Vagina (tissue), 2 donors: Measurements from ENCODE around the gene ACBD5. TPM values are rescaled to one million over a fixed set of nuclear protein-coding genes. Genes with fewer than 3 reads are reported as not detected.

Source experiments
- DNase-seq, 2 donors: peaks; one replicate each; pipeline ENCODE4 v3.0.0-alpha.2; 2017; ENCODE audit errors: extremely low spot score in 2 of 2
- H3K27ac ChIP-seq: fragments of 200-600 bp; sonication (generic); one replicate; pipeline ENCODE4 v1.5.1; 2019
- H3K27me3 ChIP-seq: fragments of 200-600 bp; sonication (generic); one replicate; pipeline ENCODE4 v1.5.1; 2019
- H3K36me3 ChIP-seq, 2 donors: fragments of 200-600 bp; sonication (generic); one replicate each; pipeline ENCODE4 v1.5.1; 2017 to 2019
- H3K4me1 ChIP-seq: fragments of 200-600 bp; sonication (generic); one replicate; pipeline ENCODE4 v1.5.1; 2019
- H3K4me3 ChIP-seq, 2 donors: fragments of 200-600 bp; sonication (generic); 1 replicate in 1 of 2; 2 replicates in 1 of 2; pipeline ENCODE4 v1.5.1; 2016 to 2019
- H3K9me3 ChIP-seq: fragments of 200-600 bp; sonication (generic); one replicate; pipeline ENCODE4 v1.5.1; 2019
- POLR2A ChIP-seq, 2 donors: fragments of 450-650 bp; IDR thresholded peaks; one replicate each; pipeline ENCODE4 v1.6.1; 2017; ENCODE audit warnings: antibody characterized with exemption in 2 of 2, mild to moderate bottlenecking in 2 of 2, moderate library complexity in 2 of 2
- POLR2AphosphoS5 ChIP-seq, 2 donors: sonication (generic); formaldehyde crosslinking; IDR thresholded peaks; one replicate each; pipeline ENCODE4 v1.9.0; 2017; ENCODE audit warnings: antibody characterized with exemption in 2 of 2, mild to moderate bottlenecking in 2 of 2, low read depth in 1 of 2; ENCODE audit not compliant: insufficient read depth in 1 of 2
- intact Hi-C: fragments of 100-400 bp; cut with DNase I; formaldehyde crosslinking; loops from one replicate; pipeline ENCODE4 v1.15.1; 2023
- total RNA-seq: library from RNA; depleted of rRNA; stranded (reverse); fragments of >200 nt; gene quantifications from one replicate; pipeline ENCODE4 v1.2.3, GENCODE V29; 2016
- TF ChIP-seq, protein P1 (sequence below), 3 experiments: fragments of 450-650 bp in 2 of 3; fragments of 200-600 bp in 1 of 3; sonication (generic) in 1 of 3; IDR thresholded peaks; one replicate each; pipeline ENCODE4 v1.5.1; 2017 to 2019; ENCODE audit warnings: antibody characterized with exemption in 3 of 3, mild to moderate bottlenecking in 2 of 3, moderate library complexity in 2 of 3

The ACBD5 gene
- total RNA-seq, 1 donor from 2014 or later, result 12.3 TPM

DNA sequence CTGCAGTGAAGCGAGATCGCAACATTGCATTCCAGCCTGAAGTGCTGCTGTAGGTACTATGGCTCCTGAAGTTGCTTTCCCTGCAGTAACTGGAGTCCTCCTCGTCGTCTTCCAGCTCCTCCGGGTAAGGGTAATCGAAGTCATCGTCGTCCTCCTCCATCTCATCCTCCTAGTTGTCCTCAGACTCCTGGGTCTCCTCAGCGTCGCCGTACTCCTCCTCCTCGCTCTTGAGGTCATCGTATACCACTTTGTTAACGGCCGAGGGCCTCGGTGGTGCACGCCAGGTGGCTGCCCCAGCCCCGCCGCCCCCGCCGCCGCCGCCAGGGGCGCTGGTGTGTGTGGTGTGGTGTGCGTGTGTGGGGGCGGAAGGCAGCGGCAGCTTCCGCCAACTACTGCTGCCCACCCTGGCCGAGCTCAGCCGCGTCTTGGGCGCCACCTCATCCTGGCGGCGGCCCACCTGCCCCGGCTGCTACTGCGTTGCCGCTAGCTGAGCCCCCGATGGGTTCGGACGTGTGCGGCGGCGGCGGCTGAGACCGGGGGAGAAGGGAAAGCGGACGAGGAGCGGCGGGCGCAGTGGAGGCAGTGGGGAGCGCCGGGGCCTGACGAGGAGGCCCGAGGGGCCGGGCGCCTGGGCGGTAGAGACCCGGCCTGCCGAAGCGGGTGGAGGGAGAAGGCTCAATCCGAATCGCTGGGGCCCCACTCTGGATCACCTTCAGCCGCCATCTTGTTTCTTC, 11.8 kb upstream of the ACBD5 start:
- intact Hi-C loops, result no loop called here
- peak overlapping the region; percentile 68 to 71 for H3K4me3 ChIP-seq
- TF ChIP-seq POLR2AphosphoS5 (IDR thresholded peaks at IDR 0.05; ENCODE audit: insufficient read depth in 1 of 2, low read depth in 1 of 2) (peak in 1 of 2 donors; percentile 23), POLR2A (IDR thresholded peaks at IDR 0.05) (no peak)
- TF ChIP-seq, protein P1, sequence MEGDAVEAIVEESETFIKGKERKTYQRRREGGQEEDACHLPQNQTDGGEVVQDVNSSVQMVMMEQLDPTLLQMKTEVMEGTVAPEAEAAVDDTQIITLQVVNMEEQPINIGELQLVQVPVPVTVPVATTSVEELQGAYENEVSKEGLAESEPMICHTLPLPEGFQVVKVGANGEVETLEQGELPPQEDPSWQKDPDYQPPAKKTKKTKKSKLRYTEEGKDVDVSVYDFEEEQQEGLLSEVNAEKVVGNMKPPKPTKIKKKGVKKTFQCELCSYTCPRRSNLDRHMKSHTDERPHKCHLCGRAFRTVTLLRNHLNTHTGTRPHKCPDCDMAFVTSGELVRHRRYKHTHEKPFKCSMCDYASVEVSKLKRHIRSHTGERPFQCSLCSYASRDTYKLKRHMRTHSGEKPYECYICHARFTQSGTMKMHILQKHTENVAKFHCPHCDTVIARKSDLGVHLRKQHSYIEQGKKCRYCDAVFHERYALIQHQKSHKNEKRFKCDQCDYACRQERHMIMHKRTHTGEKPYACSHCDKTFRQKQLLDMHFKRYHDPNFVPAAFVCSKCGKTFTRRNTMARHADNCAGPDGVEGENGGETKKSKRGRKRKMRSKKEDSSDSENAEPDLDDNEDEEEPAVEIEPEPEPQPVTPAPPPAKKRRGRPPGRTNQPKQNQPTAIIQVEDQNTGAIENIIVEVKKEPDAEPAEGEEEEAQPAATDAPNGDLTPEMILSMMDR (IDR thresholded peaks at IDR 0.05), result peak in 2 of 3 experiments; percentile 28 to 59
- peaks cover 11% of the 10 kb centered on the region for H3K4me1 ChIP-seq
- no peaks in the 10 kb centered on the region for H3K36me3 ChIP-seq
- no peaks in the 10 kb centered on the region for H3K27me3 ChIP-seq
- DNase-seq, result no peak
- no peaks in the 10 kb centered on the region for H3K9me3 ChIP-seq
- H3K27ac ChIP-seq, result peak overlapping the region; percentile 77

DNA sequence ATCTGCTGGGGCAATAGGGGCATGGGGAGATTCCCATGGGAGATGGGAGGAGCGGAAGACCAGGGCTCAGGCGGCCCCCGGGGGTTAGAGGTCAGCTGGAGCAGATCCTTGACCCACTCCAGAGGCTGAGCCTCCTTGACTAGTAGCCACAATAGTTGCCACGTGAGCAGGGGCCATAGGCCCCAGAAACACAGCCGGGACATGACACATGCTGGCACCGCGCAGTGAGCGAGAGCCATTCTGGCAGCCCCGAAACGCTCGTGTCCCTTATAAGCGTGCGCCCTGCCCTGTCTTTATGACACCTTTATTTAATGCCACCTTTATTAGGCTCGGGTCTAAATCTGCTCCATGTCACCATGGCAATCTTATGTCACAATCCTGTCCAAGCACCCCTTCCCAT, 11.0 kb upstream of the ACBD5 start:
- Histone ChIP-seq H3K27ac (no peak overlapping the region), H3K4me1 (peaks cover 11% of the 10 kb centered on the region), H3K27me3 (no peaks in the 10 kb centered on the region), H3K9me3 (no peaks in the 10 kb centered on the region), H3K4me3 (no peak overlapping the region), H3K36me3 (no peaks in the 10 kb centered on the region)
- TF ChIP-seq, protein P1 (IDR thresholded peaks at IDR 0.05), result no peak
- TF ChIP-seq POLR2AphosphoS5 (IDR thresholded peaks at IDR 0.05; ENCODE audit: insufficient read depth in 1 of 2, low read depth in 1 of 2) (no peak), POLR2A (IDR thresholded peaks at IDR 0.05) (no peak)
- DNase-seq, result no peak
- intact Hi-C loops, result no loop called here

DNA sequence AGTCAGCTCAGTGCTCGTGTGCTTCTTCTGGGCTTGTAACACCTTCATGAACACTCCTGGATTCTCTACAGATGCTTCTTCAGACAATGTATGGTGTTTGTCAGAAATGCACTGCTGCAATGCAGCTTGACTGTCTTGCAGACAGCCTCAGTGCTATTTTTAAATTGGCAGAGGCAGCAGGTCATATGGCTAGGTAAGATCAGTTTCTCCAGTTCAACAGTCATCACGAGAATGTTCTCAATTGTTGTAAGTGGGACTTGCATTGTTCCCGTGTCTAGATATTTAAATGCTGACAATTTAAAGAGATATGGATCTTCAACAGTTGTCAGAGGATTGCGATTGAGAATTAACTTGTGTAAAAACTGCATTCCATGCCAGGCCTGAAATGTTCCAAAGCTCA, 7.6 kb upstream of the ACBD5 start:
- H3K4me1 ChIP-seq, result peaks cover 16% of the 10 kb centered on the region
- TF ChIP-seq POLR2A (IDR thresholded peaks at IDR 0.05), result no peak
- no peak for TF ChIP-seq POLR2AphosphoS5 (IDR thresholded peaks at IDR 0.05; ENCODE audit: insufficient read depth in 1 of 2, low read depth in 1 of 2)
- TF ChIP-seq, protein P1 (IDR thresholded peaks at IDR 0.05), result no peak

DNA sequence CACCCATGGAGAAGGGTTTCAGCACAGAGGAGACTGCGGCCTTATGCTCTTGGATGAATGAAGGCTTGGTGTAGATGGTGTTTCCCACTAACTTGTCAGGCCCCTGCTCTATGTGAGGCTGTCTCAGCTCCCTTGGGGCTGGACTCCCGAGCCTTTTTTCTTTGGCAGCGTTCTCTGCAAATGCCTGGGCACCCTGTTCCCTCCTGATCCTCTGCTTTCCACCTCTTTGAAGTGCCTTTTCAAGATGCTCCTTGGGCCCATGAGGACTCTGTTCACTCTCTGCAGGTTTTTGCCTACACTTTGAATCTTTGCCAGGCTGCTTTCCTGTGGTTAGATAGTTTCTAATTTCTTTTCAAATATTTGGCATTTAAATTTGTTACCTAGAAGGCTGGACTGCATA, 6.8 kb upstream of the ACBD5 start:
- H3K4me3 ChIP-seq, result no peak overlapping the region
- H3K9me3 ChIP-seq, result no peaks in the 10 kb centered on the region
- no peaks in the 10 kb centered on the region for H3K36me3 ChIP-seq
- DNase-seq, result no peak
- intact Hi-C loops, result no loop called here
- H3K27me3 ChIP-seq, result no peaks in the 10 kb centered on the region
- peaks cover 11% of the 10 kb centered on the region for H3K4me1 ChIP-seq
- TF ChIP-seq, protein P1 (IDR thresholded peaks at IDR 0.05), result no peak
- no peak for TF ChIP-seq POLR2AphosphoS5 (IDR thresholded peaks at IDR 0.05; ENCODE audit: insufficient read depth in 1 of 2, low read depth in 1 of 2)
- TF ChIP-seq POLR2A (IDR thresholded peaks at IDR 0.05), result no peak
- H3K27ac ChIP-seq, result no peak overlapping the region

More for the DNA sequence above, 7.6 kb upstream of the ACBD5 start:
- Histone ChIP-seq H3K9me3 (no peaks in the 10 kb centered on the region), H3K36me3 (no peaks in the 10 kb centered on the region), H3K27me3 (no peaks in the 10 kb centered on the region), H3K4me3 (no peak overlapping the region), H3K27ac (no peak overlapping the region)
- intact Hi-C loops, result no loop called here
- no peak for DNase-seq

DNA sequence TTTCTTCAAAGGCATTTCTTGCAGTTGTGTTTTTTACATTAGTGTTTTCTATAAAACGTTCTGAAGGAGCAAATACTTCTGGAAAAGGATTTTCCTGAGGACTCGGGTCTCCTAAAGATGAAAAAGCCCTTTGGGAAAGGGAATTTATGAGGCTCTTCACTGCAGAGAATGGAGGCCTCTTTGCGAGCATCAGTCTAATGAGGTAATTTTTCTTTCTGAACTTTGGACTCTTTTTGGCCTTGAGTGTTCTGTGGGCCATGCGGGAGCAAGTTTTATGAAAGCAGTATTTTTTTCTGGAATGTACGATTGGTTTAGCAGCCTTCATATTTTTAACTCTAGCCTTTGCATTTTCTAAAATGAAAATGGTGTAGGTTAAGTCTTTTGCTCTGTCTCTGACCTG, 6.4 kb upstream of the ACBD5 start:
- H3K36me3 ChIP-seq, result no peaks in the 10 kb centered on the region
- no peak overlapping the region for H3K4me3 ChIP-seq
- no peaks in the 10 kb centered on the region for H3K9me3 ChIP-seq
- H3K27ac ChIP-seq, result no peak overlapping the region
- TF ChIP-seq POLR2A (IDR thresholded peaks at IDR 0.05) (no peak), POLR2AphosphoS5 (IDR thresholded peaks at IDR 0.05; ENCODE audit: insufficient read depth in 1 of 2, low read depth in 1 of 2) (no peak)
- TF ChIP-seq, protein P1 (IDR thresholded peaks at IDR 0.05), result no peak
- H3K27me3 ChIP-seq, result no peaks in the 10 kb centered on the region
- no peak for DNase-seq
- H3K4me1 ChIP-seq, result peaks cover 7% of the 10 kb centered on the region
- intact Hi-C loops, result no loop called here
